Measurements from ENCODE around the gene ROR2.
"Not testable (repeated sequence)": the region's sequence is repeated elsewhere in the genome, so short reads cannot be mapped to it uniquely, and the experiment has no call there.

ROR2 gene

DNA sequence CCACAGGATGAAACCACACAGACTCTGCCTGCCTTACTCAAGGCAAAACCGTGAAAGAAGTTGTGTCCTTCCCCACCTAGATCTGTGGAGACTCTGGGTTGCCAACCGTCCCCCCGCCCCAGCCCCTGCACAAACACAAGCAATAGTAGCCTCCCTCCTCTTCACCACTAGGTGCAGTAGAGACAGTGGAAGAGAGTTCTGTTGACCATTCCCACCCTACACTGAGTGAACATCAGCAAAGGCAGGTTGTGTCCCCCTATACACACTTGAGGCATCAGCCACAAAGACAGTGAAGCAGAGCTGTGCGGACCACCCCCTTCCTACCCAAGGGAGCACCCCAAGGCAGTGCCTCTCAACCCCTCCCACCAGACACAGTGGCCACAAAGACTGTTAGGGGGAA, 302.7 kb downstream of the ROR2 start:
- no peaks in the 10 kb centered on the region for H3K4me1 ChIP-seq (ENCODE audit: control insufficient read depth, insufficient read depth, low read length)
- H3K36me3 ChIP-seq (ENCODE audit: control insufficient read depth, insufficient read depth, low read length, severe bottlenecking), result no peaks in the 10 kb centered on the region
- H3K4me3 ChIP-seq (ENCODE audit: low read length), result no peak overlapping the region
- H3K27me3 ChIP-seq (replicated peaks; ENCODE audit: control insufficient read depth, insufficient read depth, low read length), result no peaks in the 10 kb centered on the region
- DNase-seq (ENCODE audit: low read depth), result no peak
- H3K9me3 ChIP-seq (ENCODE audit: control insufficient read depth, low read length), result no peaks in the 10 kb centered on the region
- no peak overlapping the region for H3K9ac ChIP-seq (ENCODE audit: low read length)

DNA sequence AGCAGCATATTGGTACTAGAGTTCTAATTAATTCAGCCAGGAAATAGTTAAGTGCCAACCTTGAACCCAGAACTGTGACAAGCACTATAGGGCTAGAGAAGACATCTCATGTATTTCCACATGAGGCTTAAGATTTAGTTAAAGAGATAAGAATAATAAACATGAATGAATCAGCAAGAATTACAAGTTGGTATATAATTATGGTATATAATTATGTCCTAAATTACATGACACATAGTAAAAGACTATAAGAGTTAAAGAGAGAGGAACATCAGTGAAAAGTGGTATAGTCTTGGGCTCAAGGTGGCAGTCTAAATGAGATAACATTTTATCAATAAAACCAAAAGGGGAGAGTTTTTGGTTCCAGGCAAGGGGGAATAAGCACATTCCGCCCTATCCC, 303.3 kb downstream of the ROR2 start:
- DNase-seq (ENCODE audit: low read depth), result no peak
- Histone ChIP-seq H3K4me1 (ENCODE audit: control insufficient read depth, insufficient read depth, low read length) (no peaks in the 10 kb centered on the region), H3K4me3 (ENCODE audit: low read length) (no peak overlapping the region), H3K9me3 (ENCODE audit: control insufficient read depth, low read length) (no peaks in the 10 kb centered on the region), H3K27me3 (replicated peaks; ENCODE audit: control insufficient read depth, insufficient read depth, low read length) (no peaks in the 10 kb centered on the region), H3K36me3 (ENCODE audit: control insufficient read depth, insufficient read depth, low read length, severe bottlenecking) (no peaks in the 10 kb centered on the region), H3K9ac (ENCODE audit: low read length) (no peak overlapping the region)

- H3K4me3 ChIP-seq (ENCODE audit: low read length), result no peak overlapping the region
- DNase-seq (ENCODE audit: low read depth), result no peak
- no peaks in the 10 kb centered on the region for H3K27me3 ChIP-seq (replicated peaks; ENCODE audit: control insufficient read depth, insufficient read depth, low read length)
- H3K9ac ChIP-seq (ENCODE audit: low read length), result no peak overlapping the region
- H3K9me3 ChIP-seq (ENCODE audit: control insufficient read depth, low read length), result peaks cover 7% of the 10 kb centered on the region
- H3K36me3 ChIP-seq (ENCODE audit: control insufficient read depth, insufficient read depth, low read length, severe bottlenecking), result no peaks in the 10 kb centered on the region
- no peaks in the 10 kb centered on the region for H3K4me1 ChIP-seq (ENCODE audit: control insufficient read depth, insufficient read depth, low read length)
Measured at GRCh38 chr9:91644433-91644832, 305.6 kb downstream of the ROR2 start.

GRCh38 chr9:91643481-91644077, 306.4 kb downstream of the ROR2 start:
- Histone ChIP-seq H3K27me3 (replicated peaks; ENCODE audit: control insufficient read depth, insufficient read depth, low read length) (no peaks in the 10 kb centered on the region), H3K9ac (ENCODE audit: low read length) (no peak overlapping the region), H3K4me3 (ENCODE audit: low read length) (no peak overlapping the region), H3K4me1 (ENCODE audit: control insufficient read depth, insufficient read depth, low read length) (no peaks in the 10 kb centered on the region), H3K9me3 (ENCODE audit: control insufficient read depth, low read length) (peaks cover 7% of the 10 kb centered on the region), H3K36me3 (ENCODE audit: control insufficient read depth, insufficient read depth, low read length, severe bottlenecking) (no peaks in the 10 kb centered on the region)
- DNase-seq (ENCODE audit: low read depth), result peak; percentile 13

GRCh38 chr9:91642771-91643170, 307.3 kb downstream of the ROR2 start:
- no peaks in the 10 kb centered on the region for H3K27me3 ChIP-seq (replicated peaks; ENCODE audit: control insufficient read depth, insufficient read depth, low read length)
- H3K4me3 ChIP-seq (ENCODE audit: low read length), result no peak overlapping the region
- no peaks in the 10 kb centered on the region for H3K36me3 ChIP-seq (ENCODE audit: control insufficient read depth, insufficient read depth, low read length, severe bottlenecking)
- peaks cover 7% of the 10 kb centered on the region for H3K9me3 ChIP-seq (ENCODE audit: control insufficient read depth, low read length)
- H3K9ac ChIP-seq (ENCODE audit: low read length), result no peak overlapping the region
- H3K4me1 ChIP-seq (ENCODE audit: control insufficient read depth, insufficient read depth, low read length), result no peaks in the 10 kb centered on the region
- DNase-seq (ENCODE audit: low read depth), result no peak

DNA sequence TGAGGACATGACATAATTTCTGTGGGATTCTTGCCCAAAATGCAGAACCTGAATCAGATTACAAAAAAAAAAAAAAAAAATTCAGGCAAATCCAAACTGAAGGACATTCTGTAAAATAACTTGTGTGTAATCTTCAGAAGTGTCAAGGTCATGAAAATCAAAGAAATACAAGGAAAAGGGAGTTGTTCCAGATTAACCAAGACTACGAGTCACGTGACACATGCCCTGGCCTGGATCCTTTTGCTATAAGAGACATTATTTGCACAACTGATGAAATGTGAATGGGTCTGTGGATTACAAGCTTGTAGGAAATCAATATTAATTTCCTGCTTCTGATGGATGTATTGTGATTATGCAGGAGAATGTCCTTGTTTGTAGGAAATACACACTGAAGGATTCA, 309.6 kb downstream of the ROR2 start:
- no peak for DNase-seq (ENCODE audit: low read depth)
- H3K9ac ChIP-seq (ENCODE audit: low read length), result no peak overlapping the region
- H3K27me3 ChIP-seq (replicated peaks; ENCODE audit: control insufficient read depth, insufficient read depth, low read length), result no peaks in the 10 kb centered on the region
- no peaks in the 10 kb centered on the region for H3K36me3 ChIP-seq (ENCODE audit: control insufficient read depth, insufficient read depth, low read length, severe bottlenecking)
- H3K9me3 ChIP-seq (ENCODE audit: control insufficient read depth, low read length), result peaks cover 19% of the 10 kb centered on the region
- no peak overlapping the region for H3K4me3 ChIP-seq (ENCODE audit: low read length)
- H3K4me1 ChIP-seq (ENCODE audit: control insufficient read depth, insufficient read depth, low read length), result no peaks in the 10 kb centered on the region

GRCh38 chr9:91639054-91639453, 311.0 kb downstream of the ROR2 start:
- Histone ChIP-seq H3K9me3 (ENCODE audit: control insufficient read depth, low read length) (peaks cover 19% of the 10 kb centered on the region), H3K4me1 (ENCODE audit: control insufficient read depth, insufficient read depth, low read length) (no peaks in the 10 kb centered on the region), H3K4me3 (ENCODE audit: low read length) (no peak overlapping the region), H3K36me3 (ENCODE audit: control insufficient read depth, insufficient read depth, low read length, severe bottlenecking) (no peaks in the 10 kb centered on the region), H3K9ac (ENCODE audit: low read length) (no peak overlapping the region), H3K27me3 (replicated peaks; ENCODE audit: control insufficient read depth, insufficient read depth, low read length) (peaks cover 4% of the 10 kb centered on the region)
- no peak for DNase-seq (ENCODE audit: low read depth)

DNA sequence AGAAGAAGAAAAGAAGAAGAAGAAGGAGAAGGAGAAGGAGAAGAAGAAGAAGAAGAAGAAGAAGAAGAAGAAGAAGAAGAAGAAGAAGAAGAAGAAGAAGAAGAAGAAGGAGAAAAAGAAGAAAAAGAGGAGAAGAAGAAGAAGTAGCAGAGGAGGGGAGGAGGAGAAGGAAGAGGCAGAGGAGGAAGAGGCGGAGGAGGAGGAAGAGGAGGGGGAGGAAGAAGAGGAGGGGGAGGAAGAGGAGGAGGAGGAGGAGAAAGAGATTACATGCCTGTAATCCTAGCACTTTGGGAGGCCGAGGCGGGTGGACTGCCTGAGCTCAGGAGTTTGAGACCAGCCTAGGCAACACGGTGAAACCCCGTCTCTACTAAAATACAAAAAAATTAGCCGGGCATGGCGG, 315.2 kb downstream of the ROR2 start:
- not testable (repeated sequence) for H3K9ac ChIP-seq (ENCODE audit: low read length); H3K4me3 ChIP-seq (ENCODE audit: low read length); H3K36me3 ChIP-seq (ENCODE audit: control insufficient read depth, insufficient read depth, low read length, severe bottlenecking); H3K4me1 ChIP-seq (ENCODE audit: control insufficient read depth, insufficient read depth, low read length); DNase-seq (ENCODE audit: low read depth)
- Histone ChIP-seq H3K9me3 (ENCODE audit: control insufficient read depth, low read length) (peaks cover 12% of the 10 kb centered on the region), H3K27me3 (replicated peaks; ENCODE audit: control insufficient read depth, insufficient read depth, low read length) (peaks cover 21% of the 10 kb centered on the region)

- H3K4me3 ChIP-seq (ENCODE audit: low read length), result no peak overlapping the region
- DNase-seq (ENCODE audit: low read depth), result no peak
- no peaks in the 10 kb centered on the region for H3K36me3 ChIP-seq (ENCODE audit: control insufficient read depth, insufficient read depth, low read length, severe bottlenecking)
- peaks cover 12% of the 10 kb centered on the region for H3K9me3 ChIP-seq (ENCODE audit: control insufficient read depth, low read length)
- no peaks in the 10 kb centered on the region for H3K4me1 ChIP-seq (ENCODE audit: control insufficient read depth, insufficient read depth, low read length)
- peaks cover 21% of the 10 kb centered on the region for H3K27me3 ChIP-seq (replicated peaks; ENCODE audit: control insufficient read depth, insufficient read depth, low read length)
- H3K9ac ChIP-seq (ENCODE audit: low read length), result no peak overlapping the region
Measured at GRCh38 chr9:91629718-91630117, 320.3 kb downstream of the ROR2 start.

DNA sequence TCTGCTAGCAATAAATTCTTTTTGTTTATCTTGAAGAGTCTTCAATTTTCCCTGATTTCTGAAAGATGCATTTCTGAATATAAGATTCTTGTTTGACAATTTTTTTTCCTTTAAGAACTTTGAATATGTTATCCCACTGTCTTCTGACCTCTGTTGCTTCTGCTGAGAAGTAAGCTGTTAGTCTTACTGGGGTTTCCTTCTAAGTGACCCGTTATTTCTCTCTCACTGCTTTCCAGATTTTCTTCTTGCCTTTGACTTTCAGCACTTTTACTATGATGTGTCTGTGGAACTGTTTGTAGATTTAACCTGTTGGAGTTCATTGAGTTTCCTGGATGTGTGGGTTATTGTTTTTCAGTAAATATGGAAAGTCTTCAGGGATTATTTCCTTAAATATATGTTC, 321.1 kb downstream of the ROR2 start:
- Histone ChIP-seq H3K9me3 (ENCODE audit: control insufficient read depth, low read length) (peaks cover 12% of the 10 kb centered on the region), H3K27me3 (replicated peaks; ENCODE audit: control insufficient read depth, insufficient read depth, low read length) (peaks cover 15% of the 10 kb centered on the region), H3K4me1 (ENCODE audit: control insufficient read depth, insufficient read depth, low read length) (no peaks in the 10 kb centered on the region), H3K9ac (ENCODE audit: low read length) (no peak overlapping the region), H3K4me3 (ENCODE audit: low read length) (no peak overlapping the region), H3K36me3 (ENCODE audit: control insufficient read depth, insufficient read depth, low read length, severe bottlenecking) (no peaks in the 10 kb centered on the region)
- no peak for DNase-seq (ENCODE audit: low read depth)

- Histone ChIP-seq H3K27me3 (replicated peaks; ENCODE audit: control insufficient read depth, insufficient read depth, low read length) (no peaks in the 10 kb centered on the region), H3K36me3 (ENCODE audit: control insufficient read depth, insufficient read depth, low read length, severe bottlenecking) (no peaks in the 10 kb centered on the region)
- no peak for DNase-seq (ENCODE audit: low read depth)
Measured at GRCh38 chr9:91625331-91625730, 324.7 kb downstream of the ROR2 start.

DNA sequence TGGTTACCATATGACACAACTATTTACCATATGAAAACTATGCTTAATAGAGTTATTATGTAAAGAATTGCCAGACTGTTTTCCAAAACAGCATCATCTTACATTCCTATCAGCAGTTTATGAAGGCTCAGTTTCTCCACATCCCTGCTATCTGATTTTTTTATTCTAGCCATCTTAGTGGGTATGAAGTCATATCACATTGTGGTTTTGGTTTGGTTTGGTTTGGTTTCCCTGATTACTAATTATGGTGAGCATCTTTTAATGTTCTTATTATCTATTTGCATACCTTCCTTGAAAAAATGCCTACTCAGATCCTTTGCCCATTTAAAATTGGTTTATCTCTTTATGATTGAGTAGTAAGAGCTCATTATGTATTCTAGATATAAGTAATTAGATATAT, 327.0 kb downstream of the ROR2 start:
- Histone ChIP-seq H3K36me3 (ENCODE audit: control insufficient read depth, insufficient read depth, low read length, severe bottlenecking) (no peaks in the 10 kb centered on the region), H3K27me3 (replicated peaks; ENCODE audit: control insufficient read depth, insufficient read depth, low read length) (no peaks in the 10 kb centered on the region), H3K9ac (ENCODE audit: low read length) (no peak overlapping the region), H3K4me3 (ENCODE audit: low read length) (no peak overlapping the region), H3K4me1 (ENCODE audit: control insufficient read depth, insufficient read depth, low read length) (peaks cover 3% of the 10 kb centered on the region), H3K9me3 (ENCODE audit: control insufficient read depth, low read length) (no peaks in the 10 kb centered on the region)
- DNase-seq (ENCODE audit: low read depth), result no peak

More at GRCh38 chr9:91625331-91625730, 324.7 kb downstream of the ROR2 start:
- Histone ChIP-seq H3K4me1 (ENCODE audit: control insufficient read depth, insufficient read depth, low read length) (no peaks in the 10 kb centered on the region), H3K9me3 (ENCODE audit: control insufficient read depth, low read length) (peaks cover 12% of the 10 kb centered on the region), H3K4me3 (ENCODE audit: low read length) (no peak overlapping the region), H3K9ac (ENCODE audit: low read length) (no peak overlapping the region)

All from adipocyte (in vitro differentiated cells).